ENCODE measurements around the gene LDLRAD3.
"Not testable (repeated sequence)": the region's sequence is repeated elsewhere in the genome, so short reads cannot be mapped to it uniquely, and the experiment has no call there.

The LDLRAD3 gene, protein sequence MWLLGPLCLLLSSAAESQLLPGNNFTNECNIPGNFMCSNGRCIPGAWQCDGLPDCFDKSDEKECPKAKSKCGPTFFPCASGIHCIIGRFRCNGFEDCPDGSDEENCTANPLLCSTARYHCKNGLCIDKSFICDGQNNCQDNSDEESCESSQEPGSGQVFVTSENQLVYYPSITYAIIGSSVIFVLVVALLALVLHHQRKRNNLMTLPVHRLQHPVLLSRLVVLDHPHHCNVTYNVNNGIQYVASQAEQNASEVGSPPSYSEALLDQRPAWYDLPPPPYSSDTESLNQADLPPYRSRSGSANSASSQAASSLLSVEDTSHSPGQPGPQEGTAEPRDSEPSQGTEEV

DNA sequence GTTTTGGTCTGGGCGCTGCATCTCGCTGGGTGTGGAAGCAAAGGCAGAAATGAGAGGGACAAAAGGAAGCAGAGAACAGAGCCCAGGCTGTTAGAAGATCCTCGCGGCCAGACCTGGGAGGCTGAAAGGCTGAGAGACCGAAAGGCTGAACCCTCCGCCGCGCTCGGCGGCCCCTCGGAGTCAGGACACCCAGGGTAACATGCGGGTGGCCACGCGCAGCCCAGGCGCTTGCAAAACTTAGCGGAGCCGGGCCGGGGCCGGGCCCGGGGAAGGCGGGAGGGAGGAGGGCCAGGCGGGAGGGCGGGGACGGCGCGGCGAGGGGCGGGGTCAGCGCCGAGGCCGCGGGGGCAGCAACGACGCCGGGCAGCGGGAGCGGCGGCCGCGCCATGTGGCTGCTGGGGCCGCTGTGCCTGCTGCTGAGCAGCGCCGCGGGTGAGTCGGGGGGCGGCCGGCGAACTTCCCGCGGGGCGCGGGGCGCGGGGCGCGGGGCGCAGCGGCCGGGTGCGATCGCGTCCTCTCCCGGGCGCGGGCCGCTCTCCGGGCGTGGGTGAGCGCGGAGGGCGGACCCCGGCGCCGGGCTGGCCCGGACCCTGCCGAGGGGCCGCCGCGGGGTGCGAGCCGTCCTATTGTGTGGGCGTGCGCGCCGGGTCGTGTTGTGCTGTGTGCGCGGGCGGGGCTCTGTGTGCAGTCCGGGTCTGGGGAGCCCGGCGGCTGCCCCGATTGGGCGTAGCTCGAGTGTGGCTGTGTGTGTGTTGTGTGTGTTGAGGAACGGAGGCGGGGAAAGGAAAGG lies at the start of gene LDLRAD3:
TSS of gene LDLRAD3 (plus strand) at position 350 of the 790 bp plus-strand sequence. CDS start at position 387, 37 bp downstream.
- DNase-seq (ENCODE audit: low read depth in 2 of 2): peak; percentile 20 to 39

DNA sequence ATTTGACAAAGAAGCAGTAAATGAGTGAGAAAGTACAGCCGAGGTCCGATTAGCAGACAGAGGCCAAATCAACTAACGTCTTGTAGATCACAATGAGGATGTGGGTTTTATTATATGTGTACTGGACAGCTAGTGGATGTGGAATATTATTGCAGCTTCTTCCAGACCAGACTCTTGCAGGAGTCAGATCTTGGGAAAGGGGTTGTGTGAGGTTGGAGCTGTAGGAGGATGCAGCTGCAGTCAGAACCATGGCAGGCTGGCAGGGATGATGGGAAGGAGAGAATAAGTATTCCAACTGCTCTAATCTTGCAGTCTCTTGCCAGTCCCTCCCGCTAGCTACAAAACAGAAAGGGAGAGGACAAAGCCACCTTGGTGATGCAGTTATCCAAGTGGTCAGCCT lies 46.8 kb upstream of the LDLRAD3 start:
- no peak for DNase-seq (ENCODE audit: low read depth in 2 of 2)

DNA sequence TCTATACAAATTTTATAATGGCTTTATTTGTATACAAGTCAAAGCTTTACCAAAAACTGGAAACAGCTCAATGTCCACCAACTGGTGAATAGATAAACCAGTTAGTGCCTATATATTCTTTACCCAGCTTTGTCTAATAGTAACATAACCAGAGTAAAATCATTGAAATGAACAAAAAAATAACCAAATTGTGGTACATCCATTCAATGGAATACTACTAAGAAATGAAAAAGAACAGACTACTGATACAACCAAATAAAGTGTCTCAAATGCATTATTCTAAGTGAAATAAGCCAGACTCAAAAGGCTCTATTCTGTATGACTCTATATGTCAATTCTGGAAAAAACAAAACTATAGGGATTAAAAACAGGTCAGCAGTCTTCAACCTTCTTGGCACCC lies 40.9 kb upstream of the LDLRAD3 start:
- no peak for DNase-seq (ENCODE audit: low read depth in 2 of 2)

DNA sequence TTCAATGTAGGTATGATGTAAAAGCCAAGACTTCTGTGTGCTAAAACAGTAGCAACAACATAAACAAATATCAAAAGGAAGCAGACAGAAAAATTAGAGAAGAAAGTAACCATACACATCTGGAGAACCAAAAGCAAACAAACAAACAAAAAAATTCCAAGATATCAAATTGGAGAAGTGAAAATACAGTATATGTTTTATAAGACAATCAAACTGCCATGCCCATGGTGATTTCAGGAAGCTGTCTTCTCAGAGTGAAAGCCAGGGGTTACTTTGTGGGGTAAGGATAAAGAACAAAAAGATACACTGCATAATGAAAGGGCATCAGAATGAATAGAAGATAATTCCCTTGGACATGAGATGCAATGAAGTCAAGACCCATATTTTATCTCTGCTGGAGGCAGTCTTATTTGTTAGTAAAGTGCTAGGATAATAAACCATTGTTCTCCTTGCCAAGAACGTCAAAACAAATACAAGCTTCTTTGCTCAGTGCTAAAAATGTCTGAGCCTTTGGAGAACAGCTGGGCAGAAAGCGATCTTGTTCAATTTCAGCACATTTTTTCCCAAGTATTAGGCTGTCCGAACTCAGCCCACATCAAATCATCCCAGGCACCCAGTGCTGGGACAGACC lies 38.1 kb upstream of the LDLRAD3 start:
- no peak for DNase-seq (ENCODE audit: low read depth in 2 of 2)

DNA sequence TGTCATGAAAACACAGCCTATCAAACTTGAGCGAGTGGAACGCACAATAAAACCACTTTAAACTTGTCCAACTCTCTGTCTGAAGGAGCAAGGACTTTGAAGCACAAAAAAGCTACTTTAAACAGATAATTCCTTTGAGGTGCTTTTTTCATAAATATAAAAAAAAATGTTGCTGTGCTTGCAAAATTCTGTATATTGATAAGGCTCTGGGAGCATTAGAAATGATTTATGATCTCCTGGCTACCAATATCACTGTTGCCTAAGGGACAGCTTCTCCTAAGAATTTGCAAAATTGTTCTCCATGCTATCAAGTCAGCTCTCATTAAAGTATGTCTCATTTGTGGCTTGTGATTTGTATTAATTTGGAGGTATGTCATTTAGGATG lies 37.6 kb upstream of the LDLRAD3 start:
- DNase-seq (ENCODE audit: low read depth in 2 of 2): no peak

DNA sequence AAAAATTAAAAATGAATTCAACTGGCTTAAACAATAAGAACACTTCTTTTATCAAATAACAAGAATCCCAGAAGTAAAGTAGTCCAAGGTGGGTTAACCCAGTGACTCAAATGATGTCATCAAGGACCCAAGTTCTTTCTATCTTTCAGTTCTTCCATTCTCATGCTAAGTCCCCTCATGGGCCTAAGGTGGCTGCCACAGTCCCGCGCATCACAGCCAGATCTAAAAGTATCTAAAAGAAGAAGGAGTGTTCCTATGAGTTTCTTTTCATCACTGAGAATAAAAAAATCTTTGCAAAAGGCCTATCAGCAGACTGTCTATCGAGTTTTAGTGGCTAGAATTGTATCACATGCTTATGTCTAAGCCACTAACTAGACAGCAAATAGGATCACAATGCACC lies 37.2 kb upstream of the LDLRAD3 start:
- DNase-seq (ENCODE audit: low read depth in 2 of 2): no peak

DNA sequence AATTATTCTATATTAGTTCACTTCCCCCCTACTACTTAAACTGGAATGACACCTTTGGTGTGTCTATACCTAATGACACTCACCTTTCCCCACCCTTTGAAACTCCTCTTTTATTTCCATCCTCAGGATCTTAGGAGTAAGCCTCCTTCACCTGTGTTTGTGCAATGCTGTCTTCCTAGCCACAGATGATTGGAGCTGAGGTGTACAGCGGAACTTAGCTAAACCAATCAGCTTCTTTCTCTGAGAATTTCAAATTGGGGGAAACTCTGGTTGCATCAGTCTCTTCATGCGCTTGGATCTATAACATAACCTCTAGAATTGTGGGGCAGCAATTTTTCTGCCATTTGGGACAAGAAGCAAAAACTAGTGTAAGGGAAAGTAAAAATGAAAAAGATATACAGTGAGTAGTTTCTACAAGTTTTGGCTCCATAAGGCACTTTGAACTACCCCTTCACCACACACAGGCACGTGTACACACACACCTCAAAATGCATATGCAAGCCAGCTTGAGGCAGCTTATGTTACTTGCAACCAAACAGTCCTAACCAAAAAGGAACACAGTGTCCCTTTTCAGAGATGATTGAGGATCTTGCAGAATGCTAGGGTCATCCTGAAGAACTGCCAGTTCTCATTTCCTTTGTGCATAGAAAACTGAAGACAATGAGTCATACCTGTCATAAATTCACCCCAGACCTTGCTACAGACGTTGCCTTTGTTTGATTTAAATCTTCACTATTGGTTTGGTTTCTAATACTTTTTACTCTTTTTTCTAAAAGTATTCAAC lies 36.0 kb upstream of the LDLRAD3 start:
- no peak for DNase-seq (ENCODE audit: low read depth in 2 of 2)

DNA sequence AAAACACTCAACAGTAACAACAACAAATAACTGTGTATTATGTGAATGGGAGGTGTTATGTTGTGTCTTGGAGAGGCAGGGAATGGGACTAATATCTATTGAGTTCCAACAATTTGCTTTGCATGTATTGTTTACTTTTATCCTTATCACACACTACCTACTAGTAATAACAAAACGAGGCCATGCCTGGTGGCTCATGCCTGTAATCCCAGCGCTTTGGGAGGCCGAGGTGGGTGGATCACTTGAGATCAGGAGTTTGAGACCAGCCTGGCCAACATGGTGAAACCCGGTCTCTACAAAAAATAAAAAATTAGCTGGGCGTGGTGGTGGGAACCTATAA lies 35.5 kb upstream of the LDLRAD3 start:
- DNase-seq (ENCODE audit: low read depth in 2 of 2): not testable (repeated sequence)

DNA sequence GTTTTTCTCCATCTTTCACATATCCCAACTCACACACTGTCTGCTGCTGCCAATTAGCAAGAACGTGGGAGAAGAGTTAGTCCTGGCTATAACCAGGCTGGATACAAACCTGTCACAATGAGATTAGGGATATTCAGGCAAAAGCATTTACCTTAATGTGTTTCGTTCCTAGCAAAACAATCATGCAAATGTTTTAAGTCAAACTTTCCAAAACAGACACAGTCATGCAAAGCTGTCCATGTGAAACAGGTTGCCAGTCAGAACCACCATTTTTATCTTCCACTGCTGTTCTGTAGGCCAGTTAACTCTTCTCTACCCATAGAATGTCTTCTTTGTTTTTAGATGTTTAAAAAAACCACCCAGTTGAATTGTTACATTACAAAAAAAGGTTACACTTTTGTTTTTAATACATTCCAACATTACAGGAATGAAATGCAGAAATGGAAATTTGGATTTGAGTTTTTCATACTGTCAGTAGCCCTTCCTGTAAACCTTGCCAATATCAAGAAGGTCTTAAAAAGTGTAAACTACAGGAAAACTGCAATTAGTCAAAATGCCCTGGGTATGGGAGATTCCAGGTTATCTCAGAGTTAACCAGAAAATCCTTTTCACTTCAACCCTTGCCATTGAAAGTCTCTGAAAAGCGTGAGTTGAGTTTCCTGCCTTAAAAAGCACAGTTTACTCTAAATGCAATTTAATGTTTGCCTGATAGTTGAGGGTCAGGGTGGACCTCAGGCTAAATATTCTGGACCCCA lies 34.2 kb upstream of the LDLRAD3 start:
- no peak for DNase-seq (ENCODE audit: low read depth in 2 of 2)

DNA sequence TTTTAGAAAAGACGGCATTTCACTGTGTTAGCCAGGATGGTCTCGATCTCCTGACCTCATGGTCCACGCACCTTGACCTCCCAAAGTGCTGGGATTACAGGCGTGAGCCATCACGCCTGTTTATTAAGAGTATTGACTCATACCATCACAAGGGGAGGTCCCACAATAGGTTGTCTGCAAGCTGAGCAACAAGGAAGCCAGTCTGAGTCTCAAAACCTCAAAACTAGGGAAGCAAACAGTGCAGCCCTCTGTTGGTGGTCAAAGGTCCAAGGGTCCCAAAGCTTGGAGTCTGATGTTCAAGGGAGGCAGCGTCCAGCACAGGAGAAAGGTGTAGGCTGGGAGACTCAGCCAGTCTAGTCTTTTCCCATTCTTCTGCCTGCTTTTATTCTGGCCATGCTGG lies 32.8 kb upstream of the LDLRAD3 start:
- no peak for DNase-seq (ENCODE audit: low read depth in 2 of 2)

DNA sequence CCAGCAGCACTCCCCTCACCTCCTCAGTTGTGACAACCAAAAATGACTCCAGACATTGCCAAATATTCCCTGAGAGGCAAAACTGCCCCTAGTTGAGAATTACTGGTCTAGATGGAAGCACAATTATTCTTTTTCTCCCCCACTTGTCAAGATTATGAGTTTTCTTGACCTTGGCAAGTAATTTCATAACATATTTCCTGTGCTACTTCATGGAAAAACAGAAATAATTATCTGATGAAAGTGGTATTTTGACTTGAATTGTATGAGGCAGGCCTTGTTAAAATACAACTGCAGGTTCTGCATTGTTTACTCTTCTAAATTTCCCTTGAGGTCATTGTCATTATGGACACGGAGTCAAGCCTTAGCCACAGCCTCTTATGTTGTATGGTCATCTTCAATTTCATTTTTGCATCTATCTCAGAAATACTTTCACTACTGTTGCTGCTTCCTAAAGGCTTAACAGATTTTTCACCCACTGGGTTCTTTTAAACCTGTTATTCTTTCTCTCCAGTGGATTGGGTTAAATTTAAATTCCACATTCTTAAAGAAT lies 32.2 kb upstream of the LDLRAD3 start:
- DNase-seq (ENCODE audit: low read depth in 2 of 2): no peak

DNA sequence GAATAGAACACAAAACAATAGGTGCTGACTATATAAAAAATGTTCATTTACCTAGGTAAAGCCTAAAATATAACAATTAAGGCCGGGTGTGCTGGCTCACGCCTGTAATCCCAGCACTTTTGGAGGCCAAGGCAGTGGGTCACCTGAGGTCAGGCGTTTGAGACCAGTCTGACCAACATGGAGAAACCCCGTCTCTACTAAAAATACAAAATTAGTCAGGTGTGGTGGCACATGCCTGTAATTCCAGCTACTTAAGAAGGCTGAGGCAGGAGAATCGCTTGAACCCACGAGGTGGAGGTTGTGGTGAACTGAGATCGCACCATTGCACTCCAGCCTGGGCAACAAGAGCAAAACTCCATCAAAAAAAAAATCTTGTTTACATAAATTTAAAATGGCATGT lies 31.4 kb upstream of the LDLRAD3 start:
- DNase-seq (ENCODE audit: low read depth in 2 of 2): not testable (repeated sequence)

DNA sequence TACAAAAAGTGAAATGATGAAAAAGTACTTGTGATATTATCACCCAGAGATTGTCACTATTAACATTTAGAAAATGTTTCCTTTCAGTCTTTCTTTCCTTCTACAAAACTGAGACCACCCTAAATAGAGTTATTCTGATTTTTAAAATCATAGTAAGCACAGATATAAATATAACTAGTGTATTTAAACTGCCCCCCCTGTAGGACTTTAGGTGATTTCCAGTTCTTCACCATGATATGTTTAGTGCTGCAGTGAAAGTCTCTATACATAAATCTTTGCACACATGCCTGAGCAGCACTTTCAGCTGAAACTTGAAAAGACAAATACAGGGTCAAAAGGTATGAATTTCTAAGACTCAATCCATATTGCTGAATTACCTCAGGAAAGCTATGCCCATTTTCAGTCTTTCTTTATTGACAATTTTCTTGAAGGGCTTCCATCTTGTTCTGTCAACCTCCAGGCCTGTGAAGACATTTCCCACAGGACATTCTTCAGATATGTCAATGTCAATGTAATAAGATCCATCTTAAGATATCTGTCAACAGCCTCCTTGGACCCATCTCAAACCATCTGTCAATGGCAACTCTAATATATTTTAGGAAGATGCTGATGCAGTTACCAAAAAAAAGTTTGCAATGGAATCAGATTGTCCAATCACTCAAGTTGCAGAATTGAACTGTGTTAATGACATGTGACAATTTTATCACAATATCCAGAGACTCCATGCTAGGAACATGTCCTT lies 30.8 kb upstream of the LDLRAD3 start:
- no peak for DNase-seq (ENCODE audit: low read depth in 2 of 2)

DNA sequence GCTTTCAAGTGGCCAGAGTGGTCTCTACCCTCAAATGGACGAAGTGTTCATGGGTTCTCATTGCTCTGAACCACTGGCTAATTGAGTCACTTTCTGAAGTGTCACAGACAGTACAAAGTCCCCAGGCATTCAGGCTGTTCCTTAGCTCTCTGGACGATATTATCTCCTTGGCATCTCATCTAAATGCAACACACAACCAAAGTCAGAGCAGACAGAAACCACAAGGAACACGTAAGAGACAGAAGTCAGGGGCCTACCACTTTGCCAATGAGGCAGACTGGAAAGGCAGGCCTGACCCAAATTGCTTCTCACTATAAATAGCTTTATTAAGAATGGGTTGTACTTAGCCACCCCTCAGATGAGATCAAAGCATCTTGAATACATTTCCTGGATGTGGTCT lies 29.0 kb upstream of the LDLRAD3 start:
- DNase-seq (ENCODE audit: low read depth in 2 of 2): no peak

DNA sequence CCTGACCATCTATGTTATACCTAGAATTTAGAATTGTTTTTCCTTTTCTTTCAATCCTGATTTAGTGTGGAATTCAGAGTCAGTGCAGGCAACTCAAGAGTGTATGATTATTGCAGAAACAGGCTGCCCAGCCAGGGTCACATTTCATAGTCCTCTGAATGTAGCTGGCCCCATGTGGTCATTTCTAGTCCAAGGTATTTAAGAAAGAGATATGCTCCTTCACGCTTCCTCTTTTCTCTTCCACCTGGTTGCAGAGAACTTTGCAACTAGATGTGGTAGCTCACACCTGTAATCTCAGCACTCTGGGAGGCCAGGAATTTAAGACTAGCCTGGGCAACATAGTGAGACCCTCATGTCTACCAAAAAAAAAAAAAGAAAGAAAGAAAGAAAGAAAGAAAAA lies 27.6 kb upstream of the LDLRAD3 start:
- DNase-seq (ENCODE audit: low read depth in 2 of 2): no peak

DNA sequence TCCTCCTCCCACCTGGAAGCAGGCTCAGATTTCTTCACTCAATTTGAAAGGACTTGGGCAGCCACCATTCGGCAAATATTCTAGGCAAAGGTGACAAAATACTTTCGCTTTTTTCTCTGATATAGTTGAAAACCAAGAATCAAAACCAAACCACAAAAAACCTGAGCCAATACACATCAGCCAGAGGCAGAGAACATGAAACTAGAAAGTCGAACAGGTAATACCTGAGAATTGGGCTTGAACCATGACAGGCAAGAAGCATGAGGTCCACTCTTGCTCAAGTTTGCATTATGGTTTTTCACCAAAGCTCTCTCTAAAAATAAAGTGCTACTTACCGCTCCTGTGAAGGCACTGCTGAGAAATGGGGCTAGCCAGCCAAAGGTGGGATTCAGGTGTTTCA lies 26.2 kb upstream of the LDLRAD3 start:
- DNase-seq (ENCODE audit: low read depth in 2 of 2): no peak

DNA sequence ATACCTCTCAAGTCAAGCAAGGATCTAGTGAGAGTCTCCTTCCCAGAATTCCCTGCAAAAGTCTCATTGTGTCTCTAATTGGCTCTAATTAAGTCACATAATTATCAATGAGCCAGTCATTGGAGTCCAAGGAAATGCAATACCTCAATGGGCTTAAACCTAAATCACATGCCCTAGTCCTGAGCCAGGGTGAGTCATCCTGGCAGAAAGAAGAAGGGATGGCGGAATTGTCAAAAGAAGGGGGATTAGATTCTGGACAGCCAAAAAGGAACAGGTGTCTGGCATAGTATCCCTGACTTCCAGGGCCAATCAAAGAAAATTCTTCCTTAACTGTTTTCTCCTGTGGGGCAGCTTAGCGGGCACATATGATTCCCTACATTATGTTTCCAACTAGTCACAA lies 25.1 kb upstream of the LDLRAD3 start:
- no peak for DNase-seq (ENCODE audit: low read depth in 2 of 2)

DNA sequence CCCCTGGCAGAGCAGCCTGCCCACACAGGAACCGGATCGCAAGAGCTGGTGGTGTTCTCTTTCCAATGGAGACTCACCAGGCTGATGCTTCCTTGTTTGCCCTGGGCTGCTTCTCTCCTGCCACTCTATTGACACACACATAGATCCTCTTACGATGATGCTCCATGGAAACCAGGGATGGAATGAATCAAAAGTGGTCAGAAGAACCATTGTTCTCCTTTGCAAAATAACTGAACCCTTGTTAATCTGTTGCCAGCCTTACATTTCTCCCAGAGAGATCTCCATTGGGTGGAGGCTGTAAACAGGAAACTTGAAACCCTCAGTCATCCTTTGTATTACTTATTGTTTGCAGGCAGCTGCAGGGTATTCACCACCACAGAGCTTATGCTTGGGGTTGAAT lies 24.6 kb upstream of the LDLRAD3 start:
- no peak for DNase-seq (ENCODE audit: low read depth in 2 of 2)

DNA sequence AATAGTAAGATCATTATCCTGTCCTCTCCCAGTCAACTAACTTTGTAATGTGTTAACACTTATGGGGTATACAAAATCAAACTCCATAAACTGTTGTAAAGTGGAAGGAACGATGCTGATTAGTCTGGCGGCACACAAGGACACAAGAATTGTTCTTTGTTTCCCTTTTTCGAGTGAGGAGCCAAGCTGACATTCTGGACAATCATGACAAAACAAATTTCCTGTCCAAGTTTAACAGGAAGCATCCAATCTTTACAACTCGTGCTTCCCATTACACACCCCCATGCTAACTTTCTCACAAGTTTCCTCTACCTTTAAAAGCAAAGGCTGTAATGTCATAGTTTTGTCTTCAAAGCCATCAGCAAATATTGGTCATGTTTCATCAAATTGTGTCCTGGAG lies 20.4 kb upstream of the LDLRAD3 start:
- no peak for DNase-seq (ENCODE audit: low read depth in 2 of 2)

DNA sequence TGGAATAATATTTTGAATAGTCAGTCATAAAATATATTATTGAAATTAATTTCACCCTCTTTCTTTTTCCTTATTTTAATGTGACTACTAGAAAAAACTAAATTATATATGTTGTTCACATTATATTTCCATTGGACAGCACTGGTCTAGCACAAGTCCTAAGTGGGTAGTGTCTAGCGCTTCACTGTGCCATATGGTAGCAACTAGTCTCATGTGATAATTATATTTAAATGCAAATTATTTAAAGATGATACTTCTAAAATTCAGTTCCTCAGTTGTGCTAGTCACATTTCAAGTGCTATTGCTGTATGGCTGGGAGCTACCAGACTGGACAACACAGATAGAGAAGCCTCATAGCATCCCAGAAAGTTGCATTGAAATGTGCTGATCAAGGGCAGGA lies 19.1 kb upstream of the LDLRAD3 start:
- DNase-seq (ENCODE audit: low read depth in 2 of 2): no peak

Measured in activated CD4-positive, alpha-beta T cell treated with anti-CD3 and anti-CD28 coated beads for 24 hours (primary cell).